ENCODE data around the gene TMEM50A.
"Not testable (repeated sequence)": the region's sequence is repeated elsewhere in the genome, so short reads cannot be mapped to it uniquely, and the experiment has no call there.

TMEM50A gene

DNA sequence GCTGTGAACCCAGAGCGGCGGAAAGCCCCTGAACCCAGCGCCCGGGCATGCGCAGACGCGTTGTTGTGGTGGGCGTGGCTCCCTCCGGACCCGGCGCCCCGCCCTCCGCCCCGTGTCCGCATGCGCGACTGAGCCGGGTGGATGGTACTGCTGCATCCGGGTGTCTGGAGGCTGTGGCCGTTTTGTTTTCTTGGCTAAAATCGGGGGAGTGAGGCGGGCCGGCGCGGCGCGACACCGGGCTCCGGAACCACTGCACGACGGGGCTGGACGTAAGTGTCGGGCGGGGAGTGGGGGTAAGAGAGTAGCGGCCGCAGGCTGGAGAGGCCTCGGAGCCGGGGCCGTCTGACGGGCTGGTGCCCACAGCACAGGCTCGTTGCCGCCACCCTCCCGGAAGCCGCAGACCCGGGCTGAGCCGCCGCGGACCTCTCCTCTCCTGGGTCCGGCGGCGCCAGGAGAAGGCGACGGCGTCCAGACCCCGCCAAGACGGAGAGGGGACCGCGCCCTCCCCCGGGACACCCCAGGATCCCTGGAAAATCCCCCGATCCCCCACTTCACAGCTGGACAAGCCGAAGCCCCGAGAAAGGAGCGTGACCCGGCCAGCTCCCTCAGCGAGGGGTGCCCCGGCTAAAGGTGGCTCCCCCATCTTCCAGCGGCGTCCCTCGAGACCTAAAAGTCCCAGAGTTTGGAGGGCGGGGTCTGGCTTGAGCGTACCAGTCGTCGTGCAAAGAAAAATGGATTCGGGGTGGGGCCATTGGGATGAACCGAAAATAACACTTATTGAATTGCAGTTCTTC, at the start of gene TMEM50A:
Gene TMEM50A, plus strand, starts transcription at position 147 of the 794 bp plus-strand sequence. CDS start 2,153 bp downstream, outside the sequence.
- Mint-ChIP-seq H3K9me3 (no peaks in the 10 kb centered on the region), H3K4me1 (peaks cover 10% of the 10 kb centered on the region), H3K36me3 (peaks cover 2% of the 10 kb centered on the region), H3K27ac (peak within 1 kb of the TSS; percentile 94), H3K27me3 (no peaks in the 10 kb centered on the region), H3K4me3 (peak within 1 kb of the TSS; percentile 96)
- DNase-seq (ENCODE audit: low spot score in 2 of 2) (peak; percentile 90 to 94), ATAC-seq (ENCODE audit: low read depth) (peak; percentile 77)

DNA sequence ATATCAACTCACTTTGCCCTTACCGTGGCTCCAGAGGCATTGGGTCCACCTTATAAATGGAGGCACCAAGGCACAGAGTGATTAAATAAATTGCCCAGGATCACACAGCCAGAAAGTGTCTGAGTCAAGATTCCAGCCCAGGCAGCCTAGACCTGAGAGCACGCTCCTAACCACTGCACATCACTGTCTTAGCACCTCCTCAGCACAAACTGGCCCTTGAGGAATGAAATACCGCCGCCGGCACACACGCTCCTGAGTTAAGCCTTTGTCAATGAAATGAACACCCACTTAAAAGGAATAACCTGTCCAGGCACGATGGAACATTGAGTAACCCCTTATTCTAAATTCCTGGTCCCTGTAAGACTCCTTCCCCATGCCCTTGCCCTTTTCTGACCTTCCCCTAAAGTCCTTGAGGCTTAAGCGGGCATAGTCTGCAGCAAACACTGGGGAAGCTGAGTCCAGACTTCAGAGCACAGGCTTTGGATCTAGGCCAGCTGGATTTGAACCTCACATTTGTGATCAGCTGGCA, 49.5 kb upstream of the TMEM50A start:
- not testable (repeated sequence) for H3K9me3 Mint-ChIP-seq; H3K27me3 Mint-ChIP-seq; H3K4me3 Mint-ChIP-seq; ATAC-seq (ENCODE audit: low read depth); H3K36me3 Mint-ChIP-seq; H3K27ac Mint-ChIP-seq; DNase-seq (ENCODE audit: low spot score in 2 of 2); H3K4me1 Mint-ChIP-seq

DNA sequence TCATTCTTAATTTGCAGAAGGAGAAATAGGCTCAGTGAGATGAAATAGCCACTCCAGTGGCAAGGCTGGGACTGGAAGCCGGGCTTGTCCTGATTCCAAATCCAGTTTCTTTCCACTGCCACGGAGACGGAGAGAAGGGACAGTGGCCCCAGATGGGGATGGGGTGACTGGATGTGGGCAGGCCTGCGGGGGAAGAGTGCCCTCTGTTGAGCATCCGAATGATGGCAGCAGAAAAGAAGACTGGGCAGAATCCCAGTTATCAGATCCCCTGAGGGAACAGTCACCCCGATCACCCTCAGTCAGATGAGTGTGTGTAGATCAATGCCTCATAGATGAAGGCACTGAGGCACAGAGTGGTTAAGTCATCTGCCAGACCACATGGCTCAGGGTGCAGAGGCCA, 48.1 kb upstream of the TMEM50A start:
- not testable (repeated sequence) for H3K4me1 Mint-ChIP-seq; H3K4me3 Mint-ChIP-seq; H3K27ac Mint-ChIP-seq; DNase-seq (ENCODE audit: low spot score in 2 of 2); H3K27me3 Mint-ChIP-seq; H3K36me3 Mint-ChIP-seq; H3K9me3 Mint-ChIP-seq
- ATAC-seq (ENCODE audit: low read depth), result peak; percentile 51

- not testable (repeated sequence) for H3K4me1 Mint-ChIP-seq; H3K4me3 Mint-ChIP-seq; H3K36me3 Mint-ChIP-seq; ATAC-seq (ENCODE audit: low read depth); DNase-seq (ENCODE audit: low spot score in 2 of 2); H3K27ac Mint-ChIP-seq; H3K27me3 Mint-ChIP-seq; H3K9me3 Mint-ChIP-seq
Observed at GRCh38 chr1:25293426-25293825, 44.7 kb upstream of the TMEM50A start.

GRCh38 chr1:25294889-25295826, 43.0 kb upstream of the TMEM50A start:
- not testable (repeated sequence) for H3K27me3 Mint-ChIP-seq; H3K36me3 Mint-ChIP-seq; H3K4me3 Mint-ChIP-seq; H3K27ac Mint-ChIP-seq; H3K4me1 Mint-ChIP-seq; DNase-seq (ENCODE audit: low spot score in 2 of 2); H3K9me3 Mint-ChIP-seq
- peak; percentile 83 for ATAC-seq (ENCODE audit: low read depth)

DNA sequence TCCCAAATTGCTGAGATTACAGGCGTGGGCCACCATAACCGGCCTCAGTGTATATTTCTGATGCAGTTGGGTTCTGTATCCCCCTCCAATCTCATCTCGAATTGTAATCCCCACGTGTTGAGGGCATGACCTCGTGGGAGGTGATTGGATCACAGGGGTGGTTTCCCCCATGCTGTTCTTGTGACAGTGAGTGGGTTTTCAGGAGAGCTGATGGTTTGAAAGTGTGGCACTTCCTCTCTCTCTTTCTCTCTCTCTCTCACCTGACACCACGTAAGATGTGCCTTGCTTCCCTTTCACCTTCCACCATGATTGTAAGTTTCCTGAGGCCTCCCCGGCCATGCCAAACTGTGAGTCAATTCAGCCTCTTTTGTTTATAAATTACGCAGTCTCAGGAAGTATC, 41.6 kb upstream of the TMEM50A start:
- not testable (repeated sequence) for DNase-seq (ENCODE audit: low spot score in 2 of 2); H3K4me3 Mint-ChIP-seq; H3K27ac Mint-ChIP-seq; H3K27me3 Mint-ChIP-seq; H3K4me1 Mint-ChIP-seq; ATAC-seq (ENCODE audit: low read depth); H3K36me3 Mint-ChIP-seq; H3K9me3 Mint-ChIP-seq

- not testable (repeated sequence) for ATAC-seq (ENCODE audit: low read depth); H3K4me1 Mint-ChIP-seq; H3K9me3 Mint-ChIP-seq; H3K27ac Mint-ChIP-seq; H3K4me3 Mint-ChIP-seq; DNase-seq (ENCODE audit: low spot score in 2 of 2); H3K27me3 Mint-ChIP-seq; H3K36me3 Mint-ChIP-seq
Observed at GRCh38 chr1:25300729-25301128, 37.4 kb upstream of the TMEM50A start.

GRCh38 chr1:25302330-25302729, 35.8 kb upstream of the TMEM50A start:
- not testable (repeated sequence) for H3K9me3 Mint-ChIP-seq; H3K27ac Mint-ChIP-seq; H3K27me3 Mint-ChIP-seq; ATAC-seq (ENCODE audit: low read depth); H3K4me3 Mint-ChIP-seq; H3K4me1 Mint-ChIP-seq; DNase-seq (ENCODE audit: low spot score in 2 of 2); H3K36me3 Mint-ChIP-seq

- DNase-seq (ENCODE audit: low spot score in 2 of 2), result not testable (repeated sequence)
Observed at GRCh38 chr1:25304936-25305335, 33.2 kb upstream of the TMEM50A start.

GRCh38 chr1:25308168-25308567, 30.0 kb upstream of the TMEM50A start:
- H3K27me3 Mint-ChIP-seq; H3K27ac Mint-ChIP-seq; DNase-seq (ENCODE audit: low spot score in 2 of 2); H3K36me3 Mint-ChIP-seq; ATAC-seq (ENCODE audit: low read depth); H3K4me1 Mint-ChIP-seq; H3K9me3 Mint-ChIP-seq; H3K4me3 Mint-ChIP-seq: not testable (repeated sequence)

More at GRCh38 chr1:25304936-25305335, 33.2 kb upstream of the TMEM50A start:
- not testable (repeated sequence) for ATAC-seq (ENCODE audit: low read depth); H3K9me3 Mint-ChIP-seq; H3K36me3 Mint-ChIP-seq; H3K4me3 Mint-ChIP-seq; H3K27ac Mint-ChIP-seq; H3K27me3 Mint-ChIP-seq; H3K4me1 Mint-ChIP-seq

GRCh38 chr1:25309085-25309484, 29.0 kb upstream of the TMEM50A start:
- not testable (repeated sequence) for DNase-seq (ENCODE audit: low spot score in 2 of 2); ATAC-seq (ENCODE audit: low read depth); H3K9me3 Mint-ChIP-seq; H3K4me1 Mint-ChIP-seq; H3K27me3 Mint-ChIP-seq; H3K27ac Mint-ChIP-seq; H3K4me3 Mint-ChIP-seq
- peaks cover 11% of the 10 kb centered on the region for H3K36me3 Mint-ChIP-seq

DNA sequence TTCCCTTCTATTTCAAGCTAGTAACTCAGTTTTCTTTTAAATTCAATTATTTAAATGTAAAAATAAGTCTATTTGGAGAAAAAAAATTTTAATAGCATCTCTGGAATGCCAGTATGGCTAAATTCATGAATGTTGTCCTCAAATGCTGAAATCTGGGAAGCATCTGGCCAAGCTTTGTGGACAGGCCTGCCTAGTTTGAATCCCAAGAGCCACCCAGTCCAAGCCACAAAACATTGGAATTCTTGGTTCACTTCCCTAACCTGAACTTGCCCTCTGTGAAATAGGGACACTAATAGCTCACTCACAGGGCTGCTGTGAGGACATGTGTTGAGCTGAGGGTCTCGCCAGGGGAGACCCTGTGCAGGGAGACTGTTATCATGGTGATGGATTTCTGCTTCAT, 28.6 kb upstream of the TMEM50A start:
- not testable (repeated sequence) for H3K4me3 Mint-ChIP-seq; H3K4me1 Mint-ChIP-seq; ATAC-seq (ENCODE audit: low read depth); H3K9me3 Mint-ChIP-seq; H3K27ac Mint-ChIP-seq; H3K27me3 Mint-ChIP-seq; DNase-seq (ENCODE audit: low spot score in 2 of 2)
- peaks cover 15% of the 10 kb centered on the region for H3K36me3 Mint-ChIP-seq

DNA sequence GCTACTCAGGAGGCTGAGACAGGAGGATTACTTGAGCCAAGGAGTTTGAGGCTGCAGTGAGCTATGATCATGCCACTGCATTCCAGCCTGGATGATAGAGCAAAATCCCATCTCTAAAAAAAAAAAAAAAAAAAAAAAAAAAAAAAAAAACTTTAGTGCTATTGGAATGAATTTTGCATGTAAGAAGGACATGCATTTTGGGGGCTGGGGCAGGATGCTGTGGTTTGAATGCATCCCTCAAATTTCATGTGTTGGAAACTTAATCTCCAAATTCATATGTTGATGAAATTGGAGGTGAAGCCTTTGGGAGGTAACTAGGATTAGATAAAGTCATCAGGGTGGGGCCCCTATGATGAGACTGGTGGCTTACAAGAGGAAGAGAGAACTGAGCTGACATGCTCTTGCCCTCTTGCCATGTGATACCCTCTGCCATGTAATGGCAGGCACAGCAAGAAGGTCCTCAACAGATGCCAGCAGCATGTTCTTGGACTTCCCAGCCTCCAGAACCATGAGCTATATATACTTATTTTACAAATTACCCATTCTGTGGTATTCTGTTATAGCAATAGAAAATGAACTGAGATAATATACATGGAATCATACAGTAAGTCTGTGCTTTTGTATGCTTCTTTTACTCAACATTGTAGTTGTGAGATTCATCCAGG, 25.2 kb upstream of the TMEM50A start:
- not testable (repeated sequence) for H3K9me3 Mint-ChIP-seq; H3K4me1 Mint-ChIP-seq; H3K27me3 Mint-ChIP-seq; H3K4me3 Mint-ChIP-seq; H3K27ac Mint-ChIP-seq; ATAC-seq (ENCODE audit: low read depth); DNase-seq (ENCODE audit: low spot score in 2 of 2)
- H3K36me3 Mint-ChIP-seq, result peaks cover 17% of the 10 kb centered on the region
